GM18951 (cell line): ENCODE data around the gene PAPOLB.

Experiments
- POLR2A ChIP-seq: IDR thresholded peaks from 4 replicates; pipeline ENCODE4 v1.6.1; 2011; ENCODE audit warnings: mild to moderate bottlenecking; ENCODE audit not compliant: insufficient read length, insufficient read depth; ENCODE audit errors: extremely low read depth
- in situ Hi-C: fragments of 300-500 bp; cut with MboI; formaldehyde crosslinking; loops from one replicate; pipeline ENCODE4 v1.12.0; 2022; ENCODE audit warnings: low sequenced_read_pairs, mixed read lengths, inconsistent platforms; ENCODE audit not compliant: unreplicated experiment

Gene PAPOLB

DNA sequence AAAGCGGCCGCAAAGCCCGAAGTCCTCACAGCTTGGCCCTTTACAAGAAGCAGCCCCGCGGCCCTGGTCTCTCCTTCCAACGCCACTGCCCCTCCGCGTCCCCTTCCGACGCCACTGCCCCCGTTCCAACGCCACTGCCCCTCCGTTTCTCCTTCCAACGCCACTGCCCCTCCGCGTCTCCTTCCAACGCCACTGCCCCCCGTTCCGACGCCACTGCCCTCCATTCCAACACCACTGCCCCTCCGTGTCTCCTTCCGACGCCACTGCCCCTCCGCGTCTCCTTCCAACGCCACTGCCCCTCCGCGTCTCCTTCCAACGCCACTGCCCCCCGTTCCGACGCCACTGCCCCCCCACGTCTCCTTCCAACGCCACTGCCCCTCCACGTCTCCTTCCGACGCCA is 53.3 kb downstream of the PAPOLB start:
- in situ Hi-C loops: no loop called here
- no peak for TF ChIP-seq POLR2A

- no peak for TF ChIP-seq POLR2A
- in situ Hi-C loops: no loop called here
These were observed 53.8 kb downstream of the PAPOLB start for GRCh38 chr7:4808026-4808425.
